Ishikawa (cell line): ENCODE data around the gene ARHGAP8.

ENCODE experiments used
- CEBPB ChIP-seq: IDR thresholded peaks from 2 replicates; pipeline ENCODE4 v1.6.1; 2012
- CREB1 ChIP-seq: IDR thresholded peaks from 2 replicates; pipeline ENCODE4 v1.6.1; 2012; ENCODE audit warnings: low read depth
- EGR1 ChIP-seq: IDR thresholded peaks from 2 replicates; pipeline ENCODE4 v1.6.1; 2012
- EP300 ChIP-seq: IDR thresholded peaks from 2 replicates; pipeline ENCODE4 v1.6.1; 2012; ENCODE audit warnings: borderline replicate concordance
- FOXM1 ChIP-seq: IDR thresholded peaks from 2 replicates; pipeline ENCODE4 v1.6.1; 2012; ENCODE audit warnings: low read depth, borderline replicate concordance
- NFIC ChIP-seq: IDR thresholded peaks from 2 replicates; pipeline ENCODE4 v1.6.1; 2012
- RAD21 ChIP-seq: IDR thresholded peaks from 2 replicates; pipeline ENCODE4 v1.6.1; 2012; ENCODE audit warnings: low read depth
- TAF1 ChIP-seq: IDR thresholded peaks from 2 replicates; pipeline ENCODE4 v1.6.1; 2012; ENCODE audit warnings: low read depth, mild to moderate bottlenecking
- TCF12 ChIP-seq: IDR thresholded peaks from 2 replicates; pipeline ENCODE4 v1.6.1; 2012; ENCODE audit warnings: low read depth
- TEAD4 ChIP-seq: IDR thresholded peaks from 2 replicates; pipeline ENCODE4 v1.6.1; 2012
- YY1 ChIP-seq: IDR thresholded peaks from 2 replicates; pipeline ENCODE4 v1.6.1; 2012; ENCODE audit warnings: low read depth
- ZBTB7A ChIP-seq: IDR thresholded peaks from 2 replicates; pipeline ENCODE4 v1.6.1; 2012; ENCODE audit warnings: low read depth
- TF ChIP-seq, protein P1 (sequence below): IDR thresholded peaks from 2 replicates; pipeline ENCODE4 v1.6.1; 2012
- TF ChIP-seq, protein P2 (sequence below): IDR thresholded peaks from 2 replicates; pipeline ENCODE4 v1.6.1; 2012
- TF ChIP-seq, protein P3 (sequence below): IDR thresholded peaks from 2 replicates; pipeline ENCODE4 v1.6.1; 2012; ENCODE audit warnings: low read depth, mild to moderate bottlenecking

The ARHGAP8 gene

DNA sequence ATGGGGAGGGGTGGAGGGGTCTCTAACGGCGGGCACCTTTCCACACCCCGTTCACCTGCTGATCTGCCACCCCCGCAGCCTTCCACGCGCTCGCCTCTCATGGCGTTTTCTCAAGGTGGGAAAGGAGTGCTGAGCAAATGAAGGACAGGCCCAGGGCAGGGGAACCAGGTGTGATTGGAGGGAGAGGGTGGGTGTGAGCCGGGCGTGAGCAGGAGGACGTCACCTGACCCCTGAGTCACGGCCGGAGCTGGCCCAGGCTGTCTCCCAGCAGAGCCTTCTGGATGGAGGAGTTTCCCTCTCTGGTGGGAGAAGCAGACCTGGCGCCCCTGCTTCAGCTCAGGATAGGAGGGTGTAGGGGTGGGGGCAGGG, 14.0 kb upstream of the ARHGAP8 start:
- TF ChIP-seq EGR1 (peak; percentile 71), ZBTB7A (no peak)
- TF ChIP-seq, protein P1, sequence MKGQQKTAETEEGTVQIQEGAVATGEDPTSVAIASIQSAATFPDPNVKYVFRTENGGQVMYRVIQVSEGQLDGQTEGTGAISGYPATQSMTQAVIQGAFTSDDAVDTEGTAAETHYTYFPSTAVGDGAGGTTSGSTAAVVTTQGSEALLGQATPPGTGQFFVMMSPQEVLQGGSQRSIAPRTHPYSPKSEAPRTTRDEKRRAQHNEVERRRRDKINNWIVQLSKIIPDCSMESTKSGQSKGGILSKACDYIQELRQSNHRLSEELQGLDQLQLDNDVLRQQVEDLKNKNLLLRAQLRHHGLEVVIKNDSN = peak; percentile 87
- TF ChIP-seq, protein P2, sequence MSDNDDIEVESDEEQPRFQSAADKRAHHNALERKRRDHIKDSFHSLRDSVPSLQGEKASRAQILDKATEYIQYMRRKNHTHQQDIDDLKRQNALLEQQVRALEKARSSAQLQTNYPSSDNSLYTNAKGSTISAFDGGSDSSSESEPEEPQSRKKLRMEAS = peak; percentile 81

DNA sequence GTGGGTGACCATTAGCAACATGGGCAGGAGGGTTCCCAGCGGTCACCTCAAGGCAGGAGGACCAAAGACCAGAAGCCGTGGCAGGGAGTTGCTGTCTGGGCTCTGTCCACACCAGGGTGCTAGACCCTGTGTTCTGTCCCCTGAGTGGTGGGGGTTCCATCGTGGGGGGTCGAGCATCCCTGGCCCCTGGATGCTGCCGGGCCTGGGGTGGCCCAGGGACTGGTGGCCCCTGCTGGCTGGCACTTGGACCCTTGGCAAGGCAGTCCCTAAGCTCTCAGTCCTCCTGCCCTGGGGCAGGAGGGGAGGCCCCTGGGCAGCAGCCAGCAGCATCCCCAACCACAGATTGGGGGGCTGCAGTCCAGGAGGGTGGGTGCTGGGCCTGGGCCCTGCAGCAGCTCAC, 13.4 kb upstream of the ARHGAP8 start:
- no peak for TF ChIP-seq FOXM1
- no peak for TF ChIP-seq TEAD4
- TF ChIP-seq RAD21 = no peak
- TF ChIP-seq, protein P2 = no peak
- TF ChIP-seq, protein P1 = no peak
- TF ChIP-seq EGR1 = no peak
- TF ChIP-seq CEBPB = no peak
- TF ChIP-seq YY1 = no peak
- TF ChIP-seq CREB1 = no peak

DNA sequence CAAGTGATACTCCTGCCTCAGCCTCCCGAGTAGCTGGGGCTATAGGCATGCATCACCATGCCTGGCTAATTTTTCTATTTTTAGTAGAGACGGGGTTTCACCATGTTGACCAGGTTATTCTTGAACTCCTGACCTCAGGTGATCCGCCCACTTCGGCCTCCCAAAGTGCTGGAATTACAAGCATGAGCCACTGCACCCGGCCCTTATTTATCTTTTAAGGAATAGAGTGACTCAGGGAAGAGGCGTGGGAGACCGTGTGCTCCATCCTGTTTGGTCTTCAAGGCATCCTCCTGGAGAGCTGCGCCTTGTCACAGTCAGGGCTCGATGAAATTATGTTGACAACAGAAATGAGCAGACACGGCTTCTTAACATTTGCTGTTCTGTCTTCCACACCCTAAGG, 12.7 kb upstream of the ARHGAP8 start:
- 0 out of 2 replicates have a peak, but pooled peaks have one; percentile 28 for TF ChIP-seq TEAD4

DNA sequence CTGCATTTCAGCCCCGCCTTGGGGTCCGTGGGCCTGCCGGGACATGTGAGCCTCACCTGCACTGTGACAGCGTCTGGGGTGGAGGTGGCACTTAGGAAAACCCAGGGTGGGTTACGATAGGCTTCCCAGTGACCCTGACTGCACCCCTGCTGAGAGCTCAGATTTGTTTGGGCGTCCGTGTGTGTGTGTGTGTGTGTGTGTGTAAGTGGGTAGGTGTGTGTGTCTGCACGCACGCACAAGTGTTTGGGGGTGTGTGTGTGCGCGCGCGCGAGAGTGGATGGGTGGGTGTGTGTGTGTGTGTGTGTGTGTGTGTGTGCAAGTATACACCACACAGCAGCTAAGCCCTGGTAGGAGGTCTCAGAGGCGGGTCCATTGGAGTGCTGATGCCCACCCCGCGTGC, 12.1 kb upstream of the ARHGAP8 start:
- TF ChIP-seq NFIC = no peak
- no peak for TF ChIP-seq CEBPB
- no peak for TF ChIP-seq FOXM1
- TF ChIP-seq CREB1 = no peak
- TF ChIP-seq TCF12 = no peak
- TF ChIP-seq, protein P1 = no peak
- TF ChIP-seq EP300 = no peak
- TF ChIP-seq RAD21 = no peak
- TF ChIP-seq YY1 = no peak
- no peak for TF ChIP-seq TAF1
- no peak for TF ChIP-seq TEAD4
- TF ChIP-seq, protein P3, sequence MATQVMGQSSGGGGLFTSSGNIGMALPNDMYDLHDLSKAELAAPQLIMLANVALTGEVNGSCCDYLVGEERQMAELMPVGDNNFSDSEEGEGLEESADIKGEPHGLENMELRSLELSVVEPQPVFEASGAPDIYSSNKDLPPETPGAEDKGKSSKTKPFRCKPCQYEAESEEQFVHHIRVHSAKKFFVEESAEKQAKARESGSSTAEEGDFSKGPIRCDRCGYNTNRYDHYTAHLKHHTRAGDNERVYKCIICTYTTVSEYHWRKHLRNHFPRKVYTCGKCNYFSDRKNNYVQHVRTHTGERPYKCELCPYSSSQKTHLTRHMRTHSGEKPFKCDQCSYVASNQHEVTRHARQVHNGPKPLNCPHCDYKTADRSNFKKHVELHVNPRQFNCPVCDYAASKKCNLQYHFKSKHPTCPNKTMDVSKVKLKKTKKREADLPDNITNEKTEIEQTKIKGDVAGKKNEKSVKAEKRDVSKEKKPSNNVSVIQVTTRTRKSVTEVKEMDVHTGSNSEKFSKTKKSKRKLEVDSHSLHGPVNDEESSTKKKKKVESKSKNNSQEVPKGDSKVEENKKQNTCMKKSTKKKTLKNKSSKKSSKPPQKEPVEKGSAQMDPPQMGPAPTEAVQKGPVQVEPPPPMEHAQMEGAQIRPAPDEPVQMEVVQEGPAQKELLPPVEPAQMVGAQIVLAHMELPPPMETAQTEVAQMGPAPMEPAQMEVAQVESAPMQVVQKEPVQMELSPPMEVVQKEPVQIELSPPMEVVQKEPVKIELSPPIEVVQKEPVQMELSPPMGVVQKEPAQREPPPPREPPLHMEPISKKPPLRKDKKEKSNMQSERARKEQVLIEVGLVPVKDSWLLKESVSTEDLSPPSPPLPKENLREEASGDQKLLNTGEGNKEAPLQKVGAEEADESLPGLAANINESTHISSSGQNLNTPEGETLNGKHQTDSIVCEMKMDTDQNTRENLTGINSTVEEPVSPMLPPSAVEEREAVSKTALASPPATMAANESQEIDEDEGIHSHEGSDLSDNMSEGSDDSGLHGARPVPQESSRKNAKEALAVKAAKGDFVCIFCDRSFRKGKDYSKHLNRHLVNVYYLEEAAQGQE = no peak
- TF ChIP-seq, protein P2 = no peak

DNA sequence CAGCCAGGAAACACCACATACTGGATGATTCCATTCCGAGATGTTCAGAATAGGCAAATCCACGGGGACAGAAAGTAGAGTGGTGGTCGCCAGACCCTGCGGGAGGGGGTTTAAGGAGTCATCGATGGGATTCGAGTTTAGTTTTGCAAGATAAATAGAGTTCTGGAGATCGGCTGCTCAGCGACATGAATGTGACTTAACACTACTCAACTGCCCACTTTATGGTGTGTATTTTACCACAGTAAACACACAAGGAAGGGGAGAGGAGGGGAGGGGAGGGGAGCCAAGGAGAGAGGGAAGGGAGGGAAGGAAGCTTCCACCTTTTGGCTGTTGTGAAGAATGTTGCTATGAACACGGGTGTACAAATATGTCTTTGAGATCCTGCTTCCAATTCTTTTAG, 10.4 kb upstream of the ARHGAP8 start:
- TF ChIP-seq ZBTB7A (no peak), TAF1 (no peak), YY1 (no peak), TEAD4 (no peak), FOXM1 (no peak), CEBPB (no peak)
- TF ChIP-seq, protein P2 = no peak
- TF ChIP-seq, protein P1 = no peak

DNA sequence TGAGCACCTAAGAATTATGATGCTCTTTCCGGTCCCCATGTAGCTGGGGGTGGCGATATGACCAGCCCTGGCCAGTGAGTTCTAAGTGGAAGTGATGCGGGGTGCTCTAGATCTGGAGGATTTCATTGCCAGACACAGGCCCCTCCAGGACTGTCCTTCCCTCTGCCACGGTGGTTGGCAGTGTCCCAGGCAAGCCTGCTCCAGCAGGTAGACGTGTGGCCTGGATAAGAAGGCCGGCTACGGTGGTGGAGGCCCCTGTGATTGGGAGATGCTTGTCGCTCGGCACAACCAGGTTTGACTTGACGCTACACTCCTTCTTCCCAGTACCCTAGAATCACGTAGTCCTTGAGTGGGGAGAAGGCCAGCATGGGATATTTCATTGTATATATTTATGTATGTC, 9.1 kb upstream of the ARHGAP8 start:
- TF ChIP-seq, protein P1 = no peak
- TF ChIP-seq CREB1 = no peak
- no peak for TF ChIP-seq FOXM1
- no peak for TF ChIP-seq CEBPB
- TF ChIP-seq EP300 = no peak
- TF ChIP-seq, protein P3 = no peak
- TF ChIP-seq TCF12 = no peak
- TF ChIP-seq, protein P2 = no peak
- TF ChIP-seq TEAD4 = no peak
- TF ChIP-seq EGR1 = no peak
- TF ChIP-seq RAD21 = no peak
- TF ChIP-seq ZBTB7A = no peak
- TF ChIP-seq NFIC = no peak
- no peak for TF ChIP-seq TAF1
- TF ChIP-seq YY1 = no peak
